Sigmoid colon (tissue), 4 donors: Measurements from ENCODE around the gene CLIC3.

Experiments used
- CTCF ChIP-seq, 4 experiments: fragments of 450-650 bp in 3 of 4; fragments of 200-600 bp in 1 of 4; IDR thresholded peaks; one replicate each; pipeline ENCODE4 v1.5.1; 2016 to 2019; ENCODE audit warnings: antibody characterized with exemption in 4 of 4, mild to moderate bottlenecking in 3 of 4, moderate library complexity in 2 of 4
- POLR2A ChIP-seq, 2 donors: fragments of 450-650 bp; IDR thresholded peaks; one replicate each; pipeline ENCODE4 v1.6.1; 2016; ENCODE audit warnings: antibody characterized with exemption in 2 of 2, mild to moderate bottlenecking in 2 of 2, moderate library complexity in 2 of 2
- POLR2AphosphoS5 ChIP-seq, 4 donors: sonication (generic); formaldehyde crosslinking; IDR thresholded peaks; one replicate each; pipeline ENCODE4 v1.6.1; 2017; ENCODE audit warnings: antibody characterized with exemption in 4 of 4

GRCh38 chr9:136997830-136998234 lies 1.5 kb upstream of the CLIC3 start:
- no peak for TF ChIP-seq CTCF (IDR thresholded peaks at IDR 0.05)
- no peak for TF ChIP-seq POLR2A (IDR thresholded peaks at IDR 0.05)
- no peak for TF ChIP-seq POLR2AphosphoS5 (IDR thresholded peaks at IDR 0.05)
